ENCODE results near the gene CCNF. TPM values are rescaled to one million over a fixed set of nuclear protein-coding genes. Genes with fewer than 3 reads are reported as not detected.

CCNF gene
- total and polyA plus RNA-seq, 9 of the 15 experiments (the other 6 are each of a cell fraction or from before 2014, with no cell fraction given), result 4.1 to 70.1 (median 29.5) TPM

DNA sequence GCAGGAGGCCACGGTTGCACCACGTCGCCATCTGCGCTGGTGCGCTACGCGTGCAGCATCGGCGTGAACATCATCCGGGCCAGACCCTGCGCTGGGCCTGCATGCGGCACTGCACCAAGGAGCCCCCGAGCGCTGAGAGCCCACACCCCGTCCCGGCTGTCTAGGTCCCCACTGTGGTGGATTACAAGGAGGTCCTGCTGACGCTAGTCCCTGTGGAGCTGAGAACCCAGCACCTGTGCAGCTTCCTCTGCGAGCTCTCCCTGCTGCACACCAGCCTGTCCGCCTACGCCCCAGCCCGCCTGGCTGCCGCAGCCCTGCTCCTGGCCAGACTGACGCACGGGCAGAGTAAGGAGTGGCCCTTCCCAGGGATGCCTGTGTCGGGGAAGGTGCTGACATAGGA lies 19.9 kb downstream of the CCNF start:
- Histone ChIP-seq H3K9ac (ENCODE audit: insufficient read depth in 1 of 2, low read depth in 2 of 2, low read length in 2 of 2) (no peak overlapping the region; a peak in 1 of 4 replicates), H3K36me3 (ENCODE audit: control insufficient read depth, insufficient read depth, low read length) (peaks cover 90% of the 10 kb centered on the region; the same call in 2 of the 3 replicates), H3K4me1 (replicated peaks in 1 of 2; ENCODE audit: control insufficient read depth in 2 of 2, insufficient read depth in 2 of 2, low read length in 2 of 2) (peaks cover 0 to 22% of the 10 kb centered on the region in 2 experiments; a peak in 2 of 5 replicates), H3K79me2 (ENCODE audit: control insufficient read depth, insufficient read depth, low read length) (no peaks in the 10 kb centered on the region), H4K20me1 (replicated peaks; ENCODE audit: control insufficient read depth, insufficient read depth, low read length) (no peaks in the 10 kb centered on the region), H3K27me3 (ENCODE audit: control insufficient read depth in 2 of 2, insufficient read depth in 2 of 2, low read length in 2 of 2) (no peaks in the 10 kb centered on the region; a peak in 1 of 5 replicates), H3K9me3 (replicated peaks; ENCODE audit: control insufficient read depth, insufficient read depth, low read depth, low read length) (no peaks in the 10 kb centered on the region), H2AFZ (ENCODE audit: low read depth, low read length) (no peak overlapping the region), H3K4me2 (ENCODE audit: insufficient read depth, low read length) (no peak overlapping the region), H3K9me1 (ENCODE audit: control insufficient read depth, insufficient read depth, low read length) (no peaks in the 10 kb centered on the region), H3K4me3 (no peak overlapping the region), H3K27ac (ENCODE audit: extremely low read depth, low read depth, low read length) (no peak overlapping the region)
- in situ Hi-C loops (cut with MboI), result no loop called here
- DNase-seq (ENCODE audit: extremely low read depth in 1 of 4, low spot score in 3 of 4), result no peak
- ChIA-PET POLR2A (interaction anchor here (0.6 to 2.2 kb wide), 4 partner anchors 9 to 44 kb away, joined by 3 to 10 read pairs (median 6); partner anchors contain the start of gene TEDC2), CTCF (ENCODE audit: low intra/inter-chr PET ratio) (no interaction called here)
- no TSS peak for BruUV-seq (replicated peaks)
- intact Hi-C loops (cut with micrococcal nuclease), result no loop called here
- no peak for FAIRE-seq
- TF ChIP-seq ELF4 (CRISPR knock-in tag; IDR thresholded peaks at IDR 0.05) (no peak), RBM17 (IDR thresholded peaks at IDR 0.05; ENCODE audit: borderline replicate concordance, low read depth, low read length) (no peak), SIN3A (IDR thresholded peaks at IDR 0.05; ENCODE audit: borderline replicate concordance in 2 of 2, control insufficient read depth in 1 of 2, low read depth in 2 of 2, low read length in 2 of 2) (no peak), ZNF707 (CRISPR knock-in tag; conservative IDR thresholded peaks at IDR 0.05) (no peak), RBFOX2 (IDR thresholded peaks at IDR 0.05; ENCODE audit: low read depth, low read length) (peak; percentile 69), POLR2G (IDR thresholded peaks at IDR 0.05; ENCODE audit: low read depth, low read length) (peak; percentile 68), HIVEP1 (CRISPR knock-in tag; IDR thresholded peaks at IDR 0.05) (no peak)
- TF ChIP-seq, protein P1, sequence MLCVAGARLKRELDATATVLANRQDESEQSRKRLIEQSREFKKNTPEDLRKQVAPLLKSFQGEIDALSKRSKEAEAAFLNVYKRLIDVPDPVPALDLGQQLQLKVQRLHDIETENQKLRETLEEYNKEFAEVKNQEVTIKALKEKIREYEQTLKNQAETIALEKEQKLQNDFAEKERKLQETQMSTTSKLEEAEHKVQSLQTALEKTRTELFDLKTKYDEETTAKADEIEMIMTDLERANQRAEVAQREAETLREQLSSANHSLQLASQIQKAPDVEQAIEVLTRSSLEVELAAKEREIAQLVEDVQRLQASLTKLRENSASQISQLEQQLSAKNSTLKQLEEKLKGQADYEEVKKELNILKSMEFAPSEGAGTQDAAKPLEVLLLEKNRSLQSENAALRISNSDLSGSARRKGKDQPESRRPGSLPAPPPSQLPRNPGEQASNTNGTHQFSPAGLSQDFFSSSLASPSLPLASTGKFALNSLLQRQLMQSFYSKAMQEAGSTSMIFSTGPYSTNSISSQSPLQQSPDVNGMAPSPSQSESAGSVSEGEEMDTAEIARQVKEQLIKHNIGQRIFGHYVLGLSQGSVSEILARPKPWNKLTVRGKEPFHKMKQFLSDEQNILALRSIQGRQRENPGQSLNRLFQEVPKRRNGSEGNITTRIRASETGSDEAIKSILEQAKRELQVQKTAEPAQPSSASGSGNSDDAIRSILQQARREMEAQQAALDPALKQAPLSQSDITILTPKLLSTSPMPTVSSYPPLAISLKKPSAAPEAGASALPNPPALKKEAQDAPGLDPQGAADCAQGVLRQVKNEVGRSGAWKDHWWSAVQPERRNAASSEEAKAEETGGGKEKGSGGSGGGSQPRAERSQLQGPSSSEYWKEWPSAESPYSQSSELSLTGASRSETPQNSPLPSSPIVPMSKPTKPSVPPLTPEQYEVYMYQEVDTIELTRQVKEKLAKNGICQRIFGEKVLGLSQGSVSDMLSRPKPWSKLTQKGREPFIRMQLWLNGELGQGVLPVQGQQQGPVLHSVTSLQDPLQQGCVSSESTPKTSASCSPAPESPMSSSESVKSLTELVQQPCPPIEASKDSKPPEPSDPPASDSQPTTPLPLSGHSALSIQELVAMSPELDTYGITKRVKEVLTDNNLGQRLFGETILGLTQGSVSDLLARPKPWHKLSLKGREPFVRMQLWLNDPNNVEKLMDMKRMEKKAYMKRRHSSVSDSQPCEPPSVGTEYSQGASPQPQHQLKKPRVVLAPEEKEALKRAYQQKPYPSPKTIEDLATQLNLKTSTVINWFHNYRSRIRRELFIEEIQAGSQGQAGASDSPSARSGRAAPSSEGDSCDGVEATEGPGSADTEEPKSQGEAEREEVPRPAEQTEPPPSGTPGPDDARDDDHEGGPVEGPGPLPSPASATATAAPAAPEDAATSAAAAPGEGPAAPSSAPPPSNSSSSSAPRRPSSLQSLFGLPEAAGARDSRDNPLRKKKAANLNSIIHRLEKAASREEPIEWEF (CRISPR knock-in tag; IDR thresholded peaks at IDR 0.05), result no peak
- TF ChIP-seq, protein P2, sequence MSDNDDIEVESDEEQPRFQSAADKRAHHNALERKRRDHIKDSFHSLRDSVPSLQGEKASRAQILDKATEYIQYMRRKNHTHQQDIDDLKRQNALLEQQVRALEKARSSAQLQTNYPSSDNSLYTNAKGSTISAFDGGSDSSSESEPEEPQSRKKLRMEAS (CRISPR knock-in tag; IDR thresholded peaks at IDR 0.05), result 0 out of 2 replicates have a peak, but pooled peaks have one; percentile 18
- TF ChIP-seq, protein P3, sequence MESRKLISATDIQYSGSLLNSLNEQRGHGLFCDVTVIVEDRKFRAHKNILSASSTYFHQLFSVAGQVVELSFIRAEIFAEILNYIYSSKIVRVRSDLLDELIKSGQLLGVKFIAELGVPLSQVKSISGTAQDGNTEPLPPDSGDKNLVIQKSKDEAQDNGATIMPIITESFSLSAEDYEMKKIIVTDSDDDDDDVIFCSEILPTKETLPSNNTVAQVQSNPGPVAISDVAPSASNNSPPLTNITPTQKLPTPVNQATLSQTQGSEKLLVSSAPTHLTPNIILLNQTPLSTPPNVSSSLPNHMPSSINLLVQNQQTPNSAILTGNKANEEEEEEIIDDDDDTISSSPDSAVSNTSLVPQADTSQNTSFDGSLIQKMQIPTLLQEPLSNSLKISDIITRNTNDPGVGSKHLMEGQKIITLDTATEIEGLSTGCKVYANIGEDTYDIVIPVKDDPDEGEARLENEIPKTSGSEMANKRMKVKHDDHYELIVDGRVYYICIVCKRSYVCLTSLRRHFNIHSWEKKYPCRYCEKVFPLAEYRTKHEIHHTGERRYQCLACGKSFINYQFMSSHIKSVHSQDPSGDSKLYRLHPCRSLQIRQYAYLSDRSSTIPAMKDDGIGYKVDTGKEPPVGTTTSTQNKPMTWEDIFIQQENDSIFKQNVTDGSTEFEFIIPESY (CRISPR knock-in tag; IDR thresholded peaks at IDR 0.05), result peak; percentile 17; the same call in 1 of the 2 replicates
- TF ChIP-seq, protein P4, sequence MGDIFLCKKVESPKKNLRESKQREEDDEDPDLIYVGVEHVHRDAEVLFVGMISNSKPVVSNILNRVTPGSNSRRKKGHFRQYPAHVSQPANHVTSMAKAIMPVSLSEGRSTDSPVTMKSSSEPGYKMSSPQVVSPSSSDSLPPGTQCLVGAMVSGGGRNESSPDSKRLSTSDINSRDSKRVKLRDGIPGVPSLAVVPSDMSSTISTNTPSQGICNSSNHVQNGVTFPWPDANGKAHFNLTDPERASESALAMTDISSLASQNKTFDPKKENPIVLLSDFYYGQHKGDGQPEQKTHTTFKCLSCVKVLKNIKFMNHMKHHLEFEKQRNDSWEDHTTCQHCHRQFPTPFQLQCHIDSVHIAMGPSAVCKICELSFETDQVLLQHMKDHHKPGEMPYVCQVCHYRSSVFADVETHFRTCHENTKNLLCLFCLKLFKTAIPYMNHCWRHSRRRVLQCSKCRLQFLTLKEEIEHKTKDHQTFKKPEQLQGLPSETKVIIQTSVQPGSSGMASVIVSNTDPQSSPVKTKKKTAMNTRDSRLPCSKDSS (IDR thresholded peaks at IDR 0.05; ENCODE audit: low read depth, partially characterized antibody), result no peak
- no peak for ATAC-seq
- 98% methylated on average over 20 of the region's 25 CpGs for WGBS (ENCODE audit: insufficient coverage, low coverage, missing lambda C conversion rate)

Measured in K562 (cell line).